Uterus (tissue), 4 donors: ENCODE results near the gene TMEM218. TPM values are rescaled to one million over a fixed set of nuclear protein-coding genes. Genes with fewer than 3 reads are reported as not detected.
A peak's percentile ranks its signal among the peaks of the same experiment; 100 is the strongest.
"Not testable (repeated sequence)": the region's sequence is repeated elsewhere in the genome, so short reads cannot be mapped to it uniquely, and the experiment has no call there.

Source experiments
- DNase-seq, 2 donors: peaks; one replicate each; pipeline ENCODE4 v3.0.0-alpha.2; 2019 to 2020
- H3K27ac ChIP-seq, 2 donors: fragments of 200-600 bp; sonication (generic); 1 replicate in 1 of 2; 2 replicates in 1 of 2; pipeline ENCODE4 v1.5.1; 2016 to 2018
- H3K27me3 ChIP-seq, 2 donors: fragments of 200-600 bp; sonication (generic); one replicate each; pipeline ENCODE4 v1.5.1; 2018 to 2019; ENCODE audit warnings: control low read depth in 1 of 2
- H3K36me3 ChIP-seq, 2 donors: fragments of 200-600 bp; sonication (generic); one replicate each; pipeline ENCODE4 v1.5.1; 2019; ENCODE audit warnings: control low read depth in 1 of 2
- H3K4me1 ChIP-seq, 2 donors: fragments of 200-600 bp; sonication (generic); one replicate each; pipeline ENCODE4 v1.5.1; 2018 to 2019; ENCODE audit warnings: control low read depth in 1 of 2
- H3K4me3 ChIP-seq, 2 donors: fragments of 200-600 bp; sonication (generic); 1 replicate in 1 of 2; 2 replicates in 1 of 2; pipeline ENCODE4 v1.5.1; 2018 to 2019; ENCODE audit warnings: mild to moderate bottlenecking in 1 of 2
- H3K9me3 ChIP-seq, 2 donors: fragments of 200-600 bp; sonication (generic); one replicate each; pipeline ENCODE4 v1.5.1; 2019; ENCODE audit warnings: control low read depth in 1 of 2
- CTCF ChIP-seq, 4 experiments: fragments of 200-600 bp in 2 of 4; fragments of 450-650 bp in 2 of 4; sonication (generic) in 2 of 4; IDR thresholded peaks; one replicate each; pipeline ENCODE4 v1.5.1; 2016 to 2019; ENCODE audit warnings: antibody characterized with exemption in 4 of 4, mild to moderate bottlenecking in 2 of 4, moderate library complexity in 1 of 4
- POLR2A ChIP-seq, 2 donors: fragments of 450-650 bp; IDR thresholded peaks; one replicate each; pipeline ENCODE4 v1.6.1; 2016; ENCODE audit warnings: antibody characterized with exemption in 2 of 2, mild to moderate bottlenecking in 1 of 2, moderate library complexity in 1 of 2
- intact Hi-C: fragments of 100-400 bp; cut with DNase I; formaldehyde crosslinking; loops from one replicate; pipeline ENCODE4 v1.15.1; 2023; ENCODE audit warnings: low total_unique reads
- total RNA-seq, 4 donors: library from RNA; depleted of rRNA in 3 of 4; stranded (reverse); fragments of >200 nt in 3 of 4; gene quantifications; one replicate each; pipeline versions ENCODE4 v1.1.0 to v1.2.4, GENCODE V29; 2014 to 2023
- donor health status: DM: yes; HTN: yes; CAD: no.

TMEM218 gene
- total RNA-seq, 4 donors from 2014 or later: 3.2 to 45.9 (median 12.0) TPM

GRCh38 chr11:125062931-125063428 is 48.4 kb downstream of the TMEM218 start, which contains the start of gene SLC37A2:
Gene SLC37A2 (plus strand): TSS chr11:125063305. CDS start chr11:125063368, 63 bp downstream.
- TF ChIP-seq CTCF (IDR thresholded peaks at IDR 0.05) (peak in 3 of 4 experiments; percentile 24 to 48 (median 26)), POLR2A (IDR thresholded peaks at IDR 0.05) (peak in 1 of 2 donors; percentile 16)
- Histone ChIP-seq H3K4me3 (peak within 1 kb of the TSS; percentile 35 to 53), H3K4me1 (peaks cover 0 to 8% of the 10 kb centered on the region in 2 donors), H3K9me3 (no peaks in the 10 kb centered on the region), H3K27ac (peak within 1 kb of the TSS; percentile 17 to 29), H3K27me3 (no peaks in the 10 kb centered on the region), H3K36me3 (no peaks in the 10 kb centered on the region)
- intact Hi-C loops: no loop called here
- peak in 1 of 2 donors; percentile 59 for DNase-seq

DNA sequence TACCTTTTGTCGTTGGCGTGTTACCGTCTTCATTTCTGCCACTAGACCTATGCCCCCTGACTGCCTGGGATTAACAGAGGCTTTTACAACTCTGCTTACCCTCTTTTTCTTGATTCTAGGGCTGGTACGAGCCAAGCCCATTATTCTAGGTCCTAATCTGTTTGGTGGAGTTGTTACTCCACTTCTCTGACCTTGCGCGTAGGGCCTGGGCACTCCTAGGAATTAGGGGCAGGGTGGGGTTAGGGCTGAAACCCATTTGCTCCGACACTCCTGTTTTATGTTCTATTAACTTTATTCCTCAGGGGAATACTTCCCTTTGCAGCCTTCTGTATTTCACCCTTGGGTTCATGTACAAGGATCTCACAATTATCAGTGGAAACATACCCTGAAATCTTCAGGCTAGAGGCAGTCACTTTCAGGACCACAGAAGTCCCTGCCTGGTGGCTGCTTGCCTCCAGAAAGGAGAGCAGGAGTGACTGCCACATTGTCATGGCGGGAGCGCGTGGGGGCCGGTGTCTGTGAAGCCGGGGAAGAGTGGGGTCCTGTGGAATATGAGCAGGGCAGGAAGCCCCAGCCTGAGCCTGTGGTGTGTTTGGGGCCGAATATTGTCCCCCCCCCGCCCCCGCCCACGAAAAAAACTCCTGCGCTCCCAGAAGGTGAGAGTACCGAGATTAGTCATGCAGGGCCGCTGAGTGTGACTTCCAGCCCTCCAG is 49.1 kb downstream of the TMEM218 start:
- intact Hi-C loops: no loop called here
- no peak for DNase-seq
- TF ChIP-seq CTCF (IDR thresholded peaks at IDR 0.05) (no peak), POLR2A (IDR thresholded peaks at IDR 0.05) (no peak)
- Histone ChIP-seq H3K27me3 (no peaks in the 10 kb centered on the region), H3K9me3 (no peaks in the 10 kb centered on the region), H3K4me1 (peaks cover 0 to 8% of the 10 kb centered on the region in 2 donors), H3K36me3 (no peaks in the 10 kb centered on the region), H3K4me3 (peak overlapping the region; percentile 35 to 53), H3K27ac (peak overlapping the region; percentile 17 to 29)

- intact Hi-C loops: no loop called here
- H3K4me3 ChIP-seq: no peak overlapping the region
- peaks cover 0 to 8% of the 10 kb centered on the region in 2 donors for H3K4me1 ChIP-seq
- no peaks in the 10 kb centered on the region for H3K27me3 ChIP-seq
- no peak for TF ChIP-seq POLR2A (IDR thresholded peaks at IDR 0.05)
- TF ChIP-seq CTCF (IDR thresholded peaks at IDR 0.05): no peak
- H3K36me3 ChIP-seq: no peaks in the 10 kb centered on the region
- no peaks in the 10 kb centered on the region for H3K9me3 ChIP-seq
- DNase-seq: no peak
- H3K27ac ChIP-seq: no peak overlapping the region
Observed at GRCh38 chr11:125061281-125061680, 50.1 kb downstream of the TMEM218 start.

DNA sequence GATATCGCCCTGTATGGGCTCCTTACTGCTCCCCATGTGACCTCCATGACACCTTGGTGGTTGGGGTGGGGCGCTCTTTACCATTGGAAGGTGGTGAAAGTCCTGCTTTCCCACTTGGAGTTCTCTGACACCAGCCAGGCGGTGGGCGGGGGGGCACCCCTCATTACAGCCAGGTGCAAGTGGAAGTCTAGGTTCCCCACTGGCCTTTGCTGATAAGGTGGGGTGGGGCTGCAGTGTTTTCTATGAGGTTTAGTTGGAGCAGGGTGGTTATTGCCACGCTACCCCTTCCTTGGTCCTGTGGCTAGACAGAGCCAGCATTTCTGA is 53.8 kb downstream of the TMEM218 start:
- TF ChIP-seq CTCF (IDR thresholded peaks at IDR 0.05) (no peak), POLR2A (IDR thresholded peaks at IDR 0.05) (no peak)
- intact Hi-C loops: no loop called here

GRCh38 chr11:125056931-125057692 is 54.3 kb downstream of the TMEM218 start:
- no peak overlapping the region for H3K4me3 ChIP-seq
- H3K9me3 ChIP-seq: no peaks in the 10 kb centered on the region
- TF ChIP-seq CTCF (IDR thresholded peaks at IDR 0.05) (no peak), POLR2A (IDR thresholded peaks at IDR 0.05) (no peak)
- H3K27me3 ChIP-seq: no peaks in the 10 kb centered on the region
- no peaks in the 10 kb centered on the region for H3K4me1 ChIP-seq
- no peak for DNase-seq
- H3K27ac ChIP-seq: no peak overlapping the region
- intact Hi-C loops: no loop called here
- no peaks in the 10 kb centered on the region for H3K36me3 ChIP-seq

More for the DNA sequence above, 53.8 kb downstream of the TMEM218 start:
- H3K4me1 ChIP-seq: no peaks in the 10 kb centered on the region
- H3K4me3 ChIP-seq: no peak overlapping the region
- no peaks in the 10 kb centered on the region for H3K27me3 ChIP-seq
- DNase-seq: no peak
- no peaks in the 10 kb centered on the region for H3K36me3 ChIP-seq
- H3K27ac ChIP-seq: no peak overlapping the region
- H3K9me3 ChIP-seq: no peaks in the 10 kb centered on the region

DNA sequence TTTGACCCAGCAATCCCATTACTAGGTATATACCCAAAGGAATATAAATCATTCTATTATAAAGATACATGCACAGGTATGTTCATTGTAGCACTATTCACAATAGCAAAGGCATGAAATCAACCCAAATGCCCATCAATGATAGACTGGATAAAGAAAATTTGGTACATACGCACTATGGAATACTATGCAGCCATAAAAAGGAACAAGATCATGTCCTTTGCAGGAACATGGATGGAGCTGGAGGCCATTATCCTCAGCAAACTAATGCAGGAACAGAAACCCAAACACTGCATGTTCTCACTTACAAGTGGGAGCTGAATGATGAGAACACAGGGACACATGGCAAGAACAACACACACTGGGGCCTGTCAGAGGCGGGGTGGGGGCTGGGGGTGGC is 55.3 kb downstream of the TMEM218 start:
- H3K4me3 ChIP-seq, DNase-seq, H3K36me3 ChIP-seq, H3K27ac ChIP-seq, H3K27me3 ChIP-seq, H3K4me1 ChIP-seq, intact Hi-C loops, H3K9me3 ChIP-seq: not testable (repeated sequence)
